ENCODE measurements around the gene MPND.
"Not testable (repeated sequence)": the region's sequence is repeated elsewhere in the genome, so short reads cannot be mapped to it uniquely, and the experiment has no call there.

The MPND gene

GRCh38 chr19:4345342-4346019 lies 2.1 kb downstream of the MPND start:
- in situ Hi-C loops (cut with HindIII; ENCODE audit: low sequenced_read_pairs), result no loop called here

GRCh38 chr19:4346020-4346383 lies 2.6 kb downstream of the MPND start:
- in situ Hi-C loops (cut with HindIII; ENCODE audit: low sequenced_read_pairs), result no loop called here

GRCh38 chr19:4347521-4347920 lies 4.2 kb downstream of the MPND start:
- in situ Hi-C loops (cut with HindIII; ENCODE audit: low sequenced_read_pairs), result no loop called here

GRCh38 chr19:4349225-4349624 lies 5.9 kb downstream of the MPND start:
- in situ Hi-C loops (cut with HindIII; ENCODE audit: low sequenced_read_pairs), result not testable (repeated sequence)

GRCh38 chr19:4350111-4350510 lies 6.7 kb downstream of the MPND start:
- in situ Hi-C loops (cut with HindIII; ENCODE audit: low sequenced_read_pairs), result no loop called here

GRCh38 chr19:4350726-4351125 lies 7.4 kb downstream of the MPND start:
- in situ Hi-C loops (cut with HindIII; ENCODE audit: low sequenced_read_pairs), result no loop called here

GRCh38 chr19:4352701-4353121 lies 9.3 kb downstream of the MPND start:
- in situ Hi-C loops (cut with HindIII; ENCODE audit: low sequenced_read_pairs), result no loop called here

GRCh38 chr19:4354282-4354681 lies 10.9 kb downstream of the MPND start:
- in situ Hi-C loops (cut with HindIII; ENCODE audit: low sequenced_read_pairs), result no loop called here

- in situ Hi-C loops (cut with HindIII; ENCODE audit: low sequenced_read_pairs), result no loop called here
Observed at GRCh38 chr19:4354897-4355296, 11.5 kb downstream of the MPND start.

- in situ Hi-C loops (cut with HindIII; ENCODE audit: low sequenced_read_pairs), result no loop called here
Observed at GRCh38 chr19:4357095-4357797, 13.9 kb downstream of the MPND start.

- in situ Hi-C loops (cut with HindIII; ENCODE audit: low sequenced_read_pairs), result no loop called here
Observed at GRCh38 chr19:4357921-4358326, 14.6 kb downstream of the MPND start.

- in situ Hi-C loops (cut with HindIII; ENCODE audit: low sequenced_read_pairs), result no loop called here
Observed at GRCh38 chr19:4358709-4359626, 15.6 kb downstream of the MPND start.

GRCh38 chr19:4359627-4360000 lies 16.3 kb downstream of the MPND start:
- in situ Hi-C loops (cut with HindIII; ENCODE audit: low sequenced_read_pairs), result no loop called here

GRCh38 chr19:4360081-4360569 lies 16.8 kb downstream of the MPND start:
- in situ Hi-C loops (cut with HindIII; ENCODE audit: low sequenced_read_pairs), result loop anchor here (10.0 kb wide), 2 partner anchors 55 to 85 kb away; no protein-coding TSS in a partner anchor

GRCh38 chr19:4360641-4361151 lies 17.3 kb downstream of the MPND start:
- in situ Hi-C loops (cut with HindIII; ENCODE audit: low sequenced_read_pairs), result loop anchor here (10.0 kb wide), 2 partner anchors 54 to 84 kb away; no protein-coding TSS in a partner anchor

GRCh38 chr19:4361152-4362046 lies 18.0 kb downstream of the MPND start:
- in situ Hi-C loops (cut with HindIII; ENCODE audit: low sequenced_read_pairs), result loop anchor here (10.0 kb wide), 2 partner anchors 53 to 83 kb away; no protein-coding TSS in a partner anchor

- in situ Hi-C loops (cut with HindIII; ENCODE audit: low sequenced_read_pairs), result loop anchor here (10.0 kb wide), 2 partner anchors 53 to 83 kb away; no protein-coding TSS in a partner anchor
Observed at GRCh38 chr19:4362101-4362828, 18.9 kb downstream of the MPND start.

- in situ Hi-C loops (cut with HindIII; ENCODE audit: low sequenced_read_pairs), result loop anchor here (10.0 kb wide), 2 partner anchors 52 to 82 kb away; no protein-coding TSS in a partner anchor
Observed at GRCh38 chr19:4362831-4363545, 19.6 kb downstream of the MPND start.
